ENCODE data around the gene CRK.
A peak's percentile ranks its signal among the peaks of the same experiment; 100 is the strongest.

DNA sequence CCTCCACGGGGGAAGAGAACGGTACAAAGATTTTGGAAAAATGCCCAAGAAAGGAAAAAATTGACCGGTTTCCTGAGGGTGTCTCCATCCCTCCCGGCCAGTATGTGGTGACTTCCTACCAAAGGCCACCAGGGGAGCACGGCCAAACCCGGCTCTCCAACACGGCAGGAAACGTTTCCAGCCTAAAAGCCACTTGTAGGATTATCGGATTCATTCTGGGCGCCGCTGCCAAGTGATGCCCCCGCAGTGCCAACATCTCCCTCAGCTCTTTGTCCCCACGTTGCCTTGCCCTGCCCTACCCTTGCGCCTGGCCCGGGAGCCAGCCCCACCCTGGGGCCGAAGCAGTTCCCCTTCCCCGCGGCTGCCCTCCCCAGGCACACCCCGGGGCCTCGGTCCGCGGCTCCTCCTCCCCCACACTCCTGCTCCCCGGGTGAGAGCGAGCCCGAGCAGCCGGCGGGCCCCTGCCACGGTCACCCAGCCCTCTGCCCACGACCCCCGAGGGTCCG lies 688 bp downstream of the CRK start:
- TF ChIP-seq CTCF (IDR thresholded peaks at IDR 0.05 in 2 of 3, conservative IDR thresholded peaks at IDR 0.05 in 1 of 3; ENCODE audit: control insufficient read depth in 2 of 3, extremely low read depth in 1 of 3, insufficient read depth in 1 of 3, low read depth in 3 of 3, low read length in 3 of 3), result peak; percentile 42 to 65 (median 64)
- no peak for TF ChIP-seq EP300 (IDR thresholded peaks at IDR 0.05; ENCODE audit: borderline replicate concordance in 1 of 2, control insufficient read depth in 1 of 2, low read depth in 2 of 2, low read length in 2 of 2)
- TF ChIP-seq JUND (IDR thresholded peaks at IDR 0.05; ENCODE audit: low read depth, low read length), result no peak
